Muscle layer of colon (tissue), 2 donors: ENCODE measurements around the gene SH3RF3.

Experiments
- H3K27ac ChIP-seq: one replicate; pipeline ENCODE4 v1.7.0; 2013; ENCODE audit warnings: low read depth, mild to moderate bottlenecking, low read length, moderate library complexity
- H3K27me3 ChIP-seq, 2 donors: one replicate each; pipeline ENCODE4 v1.7.0; 2013; ENCODE audit warnings: low read length in 2 of 2, mild to moderate bottlenecking in 2 of 2; ENCODE audit not compliant: insufficient read depth in 2 of 2, control insufficient read depth in 1 of 2
- H3K36me3 ChIP-seq: one replicate; pipeline ENCODE4 v1.7.0; 2013; ENCODE audit warnings: mild to moderate bottlenecking, low read length; ENCODE audit not compliant: insufficient read depth
- H3K4me1 ChIP-seq: one replicate; pipeline ENCODE4 v1.7.0; 2013; ENCODE audit warnings: mild to moderate bottlenecking, low read length; ENCODE audit not compliant: insufficient read depth
- H3K4me3 ChIP-seq, 2 donors: one replicate each; pipeline ENCODE4 v1.7.0; 2013; ENCODE audit warnings: low read length in 2 of 2, low read depth in 1 of 2, mild to moderate bottlenecking in 1 of 2, moderate library complexity in 1 of 2
- H3K9ac ChIP-seq: one replicate; pipeline ENCODE4 v1.7.0; 2013; ENCODE audit warnings: low read length
- H3K9me3 ChIP-seq: one replicate; pipeline ENCODE4 v1.7.0; 2013; ENCODE audit warnings: mild to moderate bottlenecking, low read length
- donor health status: abdominal sarcoma.
- donor health status: Adenocarcinoma of cecum.

Gene SH3RF3

DNA sequence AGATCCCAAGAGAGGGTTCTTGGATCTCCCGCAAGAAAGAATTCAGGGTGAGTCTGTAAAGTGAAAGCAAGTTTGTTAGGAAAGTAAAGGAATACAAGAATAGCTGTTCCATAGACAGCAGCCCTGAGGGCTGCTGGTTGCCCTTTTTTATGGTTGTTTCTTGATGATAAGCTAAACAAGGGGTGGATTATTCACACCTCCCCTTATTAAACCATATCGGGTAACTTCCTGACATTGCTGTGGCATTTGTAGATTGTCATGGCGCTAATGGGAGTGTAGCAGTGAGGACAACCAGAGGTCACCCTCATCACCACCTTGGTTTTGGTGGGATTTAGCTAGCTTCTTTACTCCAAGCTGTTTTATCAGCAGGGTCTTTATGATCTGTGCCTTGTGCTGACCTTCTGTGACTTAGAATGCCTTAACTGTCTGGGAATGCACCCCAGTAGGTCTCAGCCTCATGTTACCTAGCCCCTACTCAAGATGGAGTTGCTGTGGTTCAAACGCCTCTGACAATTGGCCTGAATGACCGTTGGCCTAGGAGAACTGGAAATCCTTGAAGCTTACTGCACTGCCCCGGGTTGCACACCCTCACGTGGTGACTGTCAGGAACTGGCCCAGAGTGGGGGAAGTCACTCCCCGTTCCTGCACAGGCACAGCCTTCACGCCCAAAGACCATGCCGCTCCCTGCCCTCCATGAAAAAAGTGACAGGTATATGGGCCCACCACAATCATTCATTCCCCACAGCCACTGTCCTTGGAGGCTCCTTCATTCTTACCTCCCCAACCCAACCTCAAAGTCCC, 347.8 kb downstream of the SH3RF3 start:
- H3K4me3 ChIP-seq = no peak overlapping the region
- H3K9me3 ChIP-seq = no peaks in the 10 kb centered on the region
- H3K27ac ChIP-seq = no peak overlapping the region
- no peaks in the 10 kb centered on the region for H3K27me3 ChIP-seq
- H3K36me3 ChIP-seq = no peaks in the 10 kb centered on the region
- peaks cover 13% of the 10 kb centered on the region for H3K4me1 ChIP-seq
- no peak overlapping the region for H3K9ac ChIP-seq

DNA sequence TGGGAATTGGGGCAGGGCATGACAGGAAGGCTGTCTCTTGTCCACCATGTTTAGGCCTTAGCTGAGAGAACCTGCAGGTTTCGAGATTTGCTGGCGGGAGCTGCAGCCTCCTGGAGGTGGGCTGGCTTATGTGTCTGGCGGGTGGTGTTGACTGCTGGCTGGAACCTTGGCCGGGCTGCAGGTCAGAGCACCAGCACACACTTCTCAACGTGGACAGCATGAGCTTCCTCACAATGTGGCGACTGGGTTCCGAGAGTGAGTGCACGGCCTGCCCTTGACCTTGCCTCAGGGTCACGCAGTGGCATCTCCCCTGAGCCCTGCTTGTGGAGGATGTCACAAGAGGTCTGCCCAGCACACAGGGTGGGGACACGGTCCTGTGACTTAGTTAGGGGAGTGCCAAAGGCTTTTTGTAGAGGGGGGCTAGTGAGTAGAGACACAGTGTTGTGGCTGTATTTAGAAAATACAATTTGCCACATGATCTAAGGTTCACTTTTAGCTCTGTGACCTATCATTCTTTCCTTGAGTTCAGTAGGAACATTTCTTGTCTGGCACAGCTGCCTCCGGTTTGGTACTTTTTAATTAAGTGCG, 350.0 kb downstream of the SH3RF3 start:
- Histone ChIP-seq H3K9ac (no peak overlapping the region), H3K36me3 (no peaks in the 10 kb centered on the region), H3K27me3 (no peaks in the 10 kb centered on the region), H3K4me3 (no peak overlapping the region), H3K27ac (no peak overlapping the region), H3K9me3 (no peaks in the 10 kb centered on the region), H3K4me1 (peaks cover 14% of the 10 kb centered on the region)

DNA sequence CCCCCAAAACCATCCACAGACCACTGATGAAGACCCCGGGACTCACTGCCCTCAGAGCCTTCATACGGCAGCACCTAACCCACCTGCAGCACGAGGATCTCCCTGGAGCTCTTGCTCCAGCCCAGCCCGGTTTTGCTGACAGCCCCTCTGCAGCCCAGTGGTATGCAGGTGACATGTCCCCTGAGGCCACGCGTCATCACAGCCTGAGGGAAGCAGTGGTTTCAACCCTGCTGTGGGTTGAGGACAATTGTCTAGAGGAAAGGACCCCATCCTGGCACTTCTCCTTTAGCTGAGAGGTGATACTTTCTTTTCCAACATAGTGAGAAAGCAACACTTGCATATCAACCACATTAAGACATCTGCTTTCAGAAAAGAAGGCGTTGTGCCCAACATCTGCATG, 350.8 kb downstream of the SH3RF3 start:
- H3K9ac ChIP-seq = no peak overlapping the region
- no peak overlapping the region for H3K27ac ChIP-seq
- no peaks in the 10 kb centered on the region for H3K36me3 ChIP-seq
- H3K9me3 ChIP-seq = no peaks in the 10 kb centered on the region
- no peak overlapping the region for H3K4me3 ChIP-seq
- H3K4me1 ChIP-seq = peaks cover 14% of the 10 kb centered on the region
- no peaks in the 10 kb centered on the region for H3K27me3 ChIP-seq

DNA sequence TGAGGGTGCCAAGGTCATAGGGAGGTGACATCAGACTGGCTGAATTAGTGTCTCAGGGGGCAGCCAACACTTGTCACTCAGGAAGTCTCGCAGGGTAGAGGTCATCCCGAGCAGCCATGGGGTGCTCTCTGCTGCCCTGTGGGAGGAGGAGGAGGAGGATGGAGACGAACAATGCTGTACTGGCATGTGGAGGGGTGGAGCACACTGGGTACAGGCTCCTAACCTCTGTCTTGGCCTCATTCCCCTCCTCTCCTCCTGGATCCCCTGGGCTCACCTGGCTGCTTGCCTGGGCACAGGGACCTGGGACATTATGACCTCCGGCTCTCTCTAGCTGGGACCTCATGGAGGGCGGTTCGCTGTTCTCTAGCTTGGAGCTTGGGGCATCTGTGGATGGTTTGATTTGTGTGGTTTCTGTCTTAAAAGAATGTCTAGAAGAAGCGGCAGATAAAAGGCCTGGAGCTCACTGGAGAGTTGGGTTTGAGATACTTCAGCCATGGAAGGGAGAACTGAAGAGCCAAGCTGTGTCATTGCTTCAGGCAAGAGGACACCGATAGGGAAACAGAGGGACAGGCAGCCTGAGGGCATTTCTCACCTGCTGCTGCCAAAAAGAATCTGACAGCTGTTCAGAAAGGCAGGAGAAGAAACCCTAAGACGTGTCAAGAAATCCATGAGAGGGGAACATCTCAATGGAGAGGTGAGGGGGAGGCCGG, 351.6 kb downstream of the SH3RF3 start:
- H3K9me3 ChIP-seq = no peaks in the 10 kb centered on the region
- H3K27ac ChIP-seq = no peak overlapping the region
- no peak overlapping the region for H3K9ac ChIP-seq
- H3K4me1 ChIP-seq = peaks cover 14% of the 10 kb centered on the region
- no peaks in the 10 kb centered on the region for H3K36me3 ChIP-seq
- H3K4me3 ChIP-seq = no peak overlapping the region
- H3K27me3 ChIP-seq = no peaks in the 10 kb centered on the region

DNA sequence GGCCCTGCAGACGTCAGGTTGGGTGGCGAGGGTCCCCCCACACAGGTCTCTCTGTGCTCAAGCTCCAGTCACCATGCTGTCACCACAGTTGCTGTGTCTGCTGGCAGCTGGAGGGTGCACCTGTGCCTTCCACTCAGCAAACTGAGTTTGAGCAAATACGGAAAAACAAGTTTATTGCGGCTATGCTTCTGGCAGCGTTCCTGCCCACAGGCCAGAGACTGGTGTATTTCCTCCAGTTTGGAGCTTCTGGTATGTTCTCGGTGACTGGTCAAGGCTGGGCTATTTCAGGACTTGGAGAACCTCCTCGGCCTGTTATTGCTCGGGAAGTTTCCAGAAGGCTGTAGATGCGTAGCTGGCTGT, 352.2 kb downstream of the SH3RF3 start:
- Histone ChIP-seq H3K27me3 (no peaks in the 10 kb centered on the region), H3K4me1 (peaks cover 14% of the 10 kb centered on the region), H3K9ac (no peak overlapping the region), H3K4me3 (no peak overlapping the region), H3K27ac (no peak overlapping the region), H3K36me3 (no peaks in the 10 kb centered on the region), H3K9me3 (no peaks in the 10 kb centered on the region)

DNA sequence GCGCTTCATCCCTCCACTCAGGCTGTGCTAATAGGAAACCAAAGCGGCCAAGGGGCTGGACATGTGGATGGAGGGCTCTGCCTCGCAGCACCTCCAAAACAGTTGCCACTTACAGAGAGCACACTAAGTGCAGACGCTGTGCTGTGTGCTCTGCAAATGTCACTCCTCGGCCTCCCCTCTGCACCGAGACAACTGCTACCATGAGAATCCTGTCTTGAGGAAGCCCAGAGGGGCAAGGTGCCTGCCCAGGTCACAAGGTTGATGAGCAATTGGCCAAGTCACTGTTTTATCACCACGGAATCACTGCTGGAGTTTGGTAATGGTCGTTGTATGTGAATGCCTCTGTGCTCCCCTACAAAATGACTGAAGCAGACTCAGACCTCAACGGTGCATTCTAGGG, 352.6 kb downstream of the SH3RF3 start:
- Histone ChIP-seq H3K27ac (no peak overlapping the region), H3K4me3 (no peak overlapping the region), H3K36me3 (no peaks in the 10 kb centered on the region), H3K4me1 (peaks cover 14% of the 10 kb centered on the region), H3K9ac (no peak overlapping the region), H3K27me3 (no peaks in the 10 kb centered on the region), H3K9me3 (no peaks in the 10 kb centered on the region)

DNA sequence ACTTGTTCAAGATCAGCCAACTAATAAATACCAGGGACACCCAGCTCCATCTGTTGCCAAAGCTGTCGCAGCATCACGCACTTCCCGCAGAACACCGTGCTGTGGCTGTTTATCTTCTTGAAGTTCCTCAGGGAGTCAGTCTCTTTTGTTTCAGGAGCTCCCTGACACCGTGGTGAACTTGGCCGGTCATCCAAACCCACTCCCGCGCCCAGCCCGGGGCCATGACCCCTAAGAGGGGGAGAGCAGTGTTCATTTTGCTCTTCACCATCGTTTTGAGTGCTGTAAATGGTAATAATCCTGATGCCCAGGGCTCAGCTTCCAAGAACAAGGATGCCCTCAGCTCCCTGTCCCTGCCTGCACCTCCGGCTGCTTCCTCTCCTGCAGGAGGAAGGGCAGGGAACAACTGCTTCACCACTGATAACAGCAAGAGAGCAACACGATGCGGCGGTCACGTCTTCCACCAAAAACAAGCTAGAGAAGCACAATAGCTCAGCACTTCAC, 353.4 kb downstream of the SH3RF3 start:
- Histone ChIP-seq H3K4me3 (no peak overlapping the region), H3K9me3 (no peaks in the 10 kb centered on the region), H3K4me1 (peaks cover 15% of the 10 kb centered on the region)

DNA sequence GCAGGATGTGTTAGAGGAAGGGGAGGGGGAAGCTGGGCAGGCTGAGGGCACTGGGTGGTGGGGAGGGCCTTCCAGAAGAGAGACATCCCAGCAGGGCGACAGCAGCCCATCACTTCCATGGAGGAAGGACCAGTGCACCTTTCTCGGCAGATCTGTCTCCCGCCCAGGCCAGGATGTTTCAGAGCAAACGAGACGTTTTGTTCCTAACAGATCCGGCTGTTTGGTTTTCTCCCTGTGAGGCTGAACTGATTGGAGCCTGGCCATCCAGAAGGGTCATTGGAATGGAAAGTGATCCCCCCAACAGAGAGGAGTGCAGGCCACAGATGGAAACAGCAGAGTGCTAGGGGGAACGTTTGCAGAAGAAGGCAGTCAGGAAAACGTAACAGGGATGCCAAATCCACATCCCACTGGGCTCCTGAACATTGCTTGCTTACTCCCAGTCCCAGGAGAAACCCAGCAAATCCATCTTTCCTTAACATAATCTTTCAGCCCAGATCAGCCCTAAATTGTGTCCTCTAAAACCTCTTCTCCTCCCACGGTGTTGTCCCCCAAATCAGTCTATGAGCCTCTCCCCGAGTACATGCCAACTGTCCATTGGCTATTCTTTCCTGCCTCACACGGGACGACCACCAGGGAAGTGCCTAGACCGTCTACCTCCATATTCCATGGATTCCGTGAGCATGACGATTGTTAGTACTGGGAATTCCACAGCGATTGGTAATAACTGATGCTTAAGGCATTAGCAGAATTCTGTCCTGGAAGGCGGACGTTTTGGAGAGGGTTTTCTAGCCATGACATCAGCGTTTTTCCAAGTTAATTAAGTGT, 357.9 kb downstream of the SH3RF3 start:
- Histone ChIP-seq H3K27ac (no peak overlapping the region), H3K27me3 (no peaks in the 10 kb centered on the region), H3K9ac (no peak overlapping the region), H3K4me3 (no peak overlapping the region), H3K9me3 (no peaks in the 10 kb centered on the region), H3K4me1 (peaks cover 18% of the 10 kb centered on the region), H3K36me3 (no peaks in the 10 kb centered on the region)

More for the DNA sequence above, 353.4 kb downstream of the SH3RF3 start:
- no peaks in the 10 kb centered on the region for H3K27me3 ChIP-seq
- no peak overlapping the region for H3K9ac ChIP-seq
- H3K36me3 ChIP-seq = no peaks in the 10 kb centered on the region
- no peak overlapping the region for H3K27ac ChIP-seq

DNA sequence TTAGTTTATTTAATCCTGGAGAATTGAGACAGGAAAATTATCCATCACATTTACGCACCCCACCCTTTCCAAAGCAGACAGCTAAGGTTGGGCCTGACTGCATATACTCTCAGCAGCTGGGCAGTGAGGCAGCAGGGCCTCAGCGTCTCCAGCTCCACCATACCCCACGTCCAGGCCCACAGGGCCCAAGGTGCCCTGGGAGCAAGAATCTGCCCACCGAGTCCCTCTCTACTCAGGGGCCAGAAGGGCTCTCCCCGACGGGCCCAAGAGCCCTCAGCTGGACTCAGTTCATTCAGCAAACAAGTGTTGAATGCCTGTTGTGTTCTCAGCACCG, 358.5 kb downstream of the SH3RF3 start:
- Histone ChIP-seq H3K36me3 (no peaks in the 10 kb centered on the region), H3K27me3 (no peaks in the 10 kb centered on the region), H3K4me1 (peaks cover 14% of the 10 kb centered on the region), H3K4me3 (no peak overlapping the region), H3K9me3 (no peaks in the 10 kb centered on the region), H3K27ac (no peak overlapping the region), H3K9ac (no peak overlapping the region)

DNA sequence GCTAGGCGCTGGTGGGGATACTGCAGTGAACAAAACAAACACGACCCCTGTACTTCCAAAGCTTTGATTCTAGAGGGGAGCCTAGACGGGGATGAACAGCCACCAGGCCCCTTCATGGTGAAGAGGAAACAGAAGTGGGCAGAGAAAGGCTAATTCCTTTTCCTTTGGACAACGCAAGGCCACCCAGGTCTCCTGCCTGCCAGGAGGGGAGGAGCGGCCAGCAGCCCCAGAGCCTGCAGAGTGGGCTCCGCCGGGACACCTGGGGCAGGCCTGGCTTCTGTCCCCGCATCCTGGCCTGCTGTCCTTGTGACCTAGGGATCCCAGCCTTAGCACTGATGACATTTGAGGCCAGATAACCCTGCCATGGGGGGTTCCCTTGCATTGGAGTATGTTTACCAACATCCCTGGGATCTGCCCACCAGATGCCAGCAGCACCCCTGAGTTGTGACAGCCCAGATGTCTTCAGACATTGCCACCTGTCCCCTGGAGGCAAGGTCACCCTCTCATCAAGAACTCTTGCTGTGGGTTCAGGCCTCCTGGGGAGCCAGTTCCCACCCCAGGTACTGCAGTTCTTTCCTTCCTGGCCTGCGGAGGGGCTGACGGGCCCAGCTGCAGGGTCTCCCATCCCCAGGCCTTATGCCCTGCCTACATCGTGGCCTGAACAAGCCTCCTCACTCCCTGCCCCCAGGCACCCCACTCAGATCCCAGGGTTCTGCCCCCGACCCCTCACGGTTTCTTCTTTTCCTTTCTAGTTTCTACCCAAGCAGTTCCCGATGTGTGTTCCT, 359.1 kb downstream of the SH3RF3 start:
- Histone ChIP-seq H3K27ac (no peak overlapping the region), H3K9ac (no peak overlapping the region), H3K27me3 (no peaks in the 10 kb centered on the region), H3K9me3 (no peaks in the 10 kb centered on the region), H3K4me1 (peaks cover 11% of the 10 kb centered on the region), H3K36me3 (no peaks in the 10 kb centered on the region), H3K4me3 (no peak overlapping the region)
